Endodermal cell (in vitro differentiated cells): ENCODE data around the gene RPL10A. TPM values are rescaled to one million over a fixed set of nuclear protein-coding genes. Genes with fewer than 3 reads are reported as not detected.

Source experiments
- DNase-seq: peaks from one replicate; pipeline ENCODE4 v3.0.0-alpha.2; 2017
- H3K27ac ChIP-seq: 2 replicates; pipeline ENCODE4 v1.5.1; 2013; ENCODE audit warnings: mild to moderate bottlenecking, low read depth, low read length, moderate library complexity
- H3K27me3 ChIP-seq: 2 replicates; pipeline ENCODE4 v1.6.1; 2013; ENCODE audit warnings: mild to moderate bottlenecking, low read length, moderate library complexity; ENCODE audit not compliant: insufficient read depth, control insufficient read depth, poor library complexity, severe bottlenecking
- H3K36me3 ChIP-seq: 2 replicates; pipeline ENCODE4 v1.7.0; 2013; ENCODE audit warnings: mild to moderate bottlenecking, low read length, moderate library complexity; ENCODE audit not compliant: control insufficient read depth, insufficient read depth
- H3K4me1 ChIP-seq: one replicate; pipeline ENCODE4 v1.7.0; 2013; ENCODE audit warnings: low read length; ENCODE audit not compliant: control insufficient read depth, insufficient read depth
- H3K4me3 ChIP-seq: 2 replicates; pipeline ENCODE4 v1.5.1; 2013; ENCODE audit warnings: mild to moderate bottlenecking, low read length, moderate library complexity
- H3K9ac ChIP-seq: 2 replicates; pipeline ENCODE4 v1.6.1; 2013; ENCODE audit warnings: mild to moderate bottlenecking, low read length, moderate library complexity; ENCODE audit not compliant: poor library complexity, severe bottlenecking; ENCODE audit errors: extremely low read depth
- H3K9me3 ChIP-seq: 2 replicates; pipeline ENCODE4 v1.6.1; 2013; ENCODE audit warnings: mild to moderate bottlenecking, low read length, moderate library complexity; ENCODE audit not compliant: control insufficient read depth
- H3K27ac Mint-ChIP-seq: 2 replicates; pipeline ENCODE4 v1.8.0; 2020; ENCODE audit warnings: mixed read lengths
- H3K27me3 Mint-ChIP-seq: 2 replicates; pipeline ENCODE4 v1.8.0; 2021; ENCODE audit warnings: mild to moderate bottlenecking, mixed read lengths; ENCODE audit not compliant: insufficient read depth
- H3K36me3 Mint-ChIP-seq: 2 replicates; pipeline ENCODE4 v1.8.0; 2020; ENCODE audit warnings: low read depth, mixed read lengths
- H3K4me1 Mint-ChIP-seq: 2 replicates; pipeline ENCODE4 v1.8.0; 2020; ENCODE audit warnings: mixed read lengths
- H3K4me3 Mint-ChIP-seq: 2 replicates; pipeline ENCODE4 v1.8.0; 2020; ENCODE audit warnings: mild to moderate bottlenecking, moderate library complexity, mixed read lengths
- H3K9me3 Mint-ChIP-seq: 2 replicates; pipeline ENCODE4 v1.8.0; 2020; ENCODE audit warnings: mild to moderate bottlenecking, mixed read lengths
- WGBS, 2 experiments: methylation state at CpG; one replicate each; pipeline versions ENCODE4 v1.1.5 to v1.1.7; 2013; ENCODE audit warnings: missing lambda C conversion rate in 2 of 2, mixed read lengths in 1 of 2; ENCODE audit not compliant: insufficient coverage in 1 of 2, insufficient read length in 1 of 2; 5-methylcytosine and 5-hydroxymethylcytosine counted together
- microRNA-seq: library from miRNA; unstranded; fragments of <30 nt; microRNA quantifications from one replicate; pipeline ENCODE4 v1.2.0, GENCODE V29; 2020; ENCODE audit warnings: borderline microRNAs expressed
- total RNA-seq, 2 donors: library from RNA; stranded (reverse); fragmentation: NEBNext Ultra II Directional in 1 of 2; extraction: Animal tissue kit (Norgen Biotek cat#: 25700) in 1 of 2; gene quantifications; 2 replicates in 1 of 2; 3 replicates in 1 of 2; pipeline ENCODE4 v1.2.1, GENCODE V29; 2021
- TF ChIP-seq, protein P1 (sequence below): fragments of 200-600 bp; sonication (generic); conservative IDR thresholded peaks from 2 replicates; pipeline ENCODE4 v1.5.0; 2021; ENCODE audit warnings: antibody characterized with exemption, mild to moderate bottlenecking

RPL10A gene
- total RNA-seq, 2 donors from 2014 or later, result 1,411 to 1,652 TPM

DNA sequence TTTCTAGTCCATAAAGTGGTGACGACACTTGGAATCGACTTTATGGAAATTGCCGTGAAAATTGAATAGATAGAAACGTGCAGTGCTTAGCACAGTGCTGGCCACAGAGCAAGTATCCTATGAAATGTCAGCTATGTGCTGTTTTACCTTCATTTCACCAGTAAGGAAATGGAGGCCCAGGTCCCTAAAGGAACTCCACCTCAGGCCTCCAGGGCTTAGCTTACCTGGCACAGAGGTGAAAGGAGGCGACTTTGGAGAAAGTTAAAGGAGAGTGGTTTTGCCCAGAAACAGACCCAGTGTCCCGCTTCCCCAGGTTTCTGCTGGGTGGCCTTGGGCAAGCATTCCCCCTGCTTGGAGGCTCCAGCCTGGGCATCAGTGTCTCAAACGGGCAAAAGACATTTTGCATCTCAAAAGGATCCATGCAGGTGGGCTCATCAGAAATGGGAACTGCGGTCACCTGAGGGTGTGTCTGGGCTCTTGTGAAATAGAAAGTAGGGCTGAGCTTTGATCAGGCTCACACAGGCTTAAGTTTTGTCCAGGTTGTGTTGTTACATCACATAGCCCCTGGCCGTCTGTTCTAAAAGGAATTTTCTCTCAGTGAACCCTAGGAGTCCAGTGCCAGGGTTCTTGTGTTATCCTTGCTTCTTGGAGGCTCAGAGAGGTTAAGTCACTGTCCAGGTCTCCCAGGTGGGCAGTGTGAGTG is 51.3 kb downstream of the RPL10A start:
- H3K9me3 Mint-ChIP-seq, result no peaks in the 10 kb centered on the region
- TF ChIP-seq, protein P1, sequence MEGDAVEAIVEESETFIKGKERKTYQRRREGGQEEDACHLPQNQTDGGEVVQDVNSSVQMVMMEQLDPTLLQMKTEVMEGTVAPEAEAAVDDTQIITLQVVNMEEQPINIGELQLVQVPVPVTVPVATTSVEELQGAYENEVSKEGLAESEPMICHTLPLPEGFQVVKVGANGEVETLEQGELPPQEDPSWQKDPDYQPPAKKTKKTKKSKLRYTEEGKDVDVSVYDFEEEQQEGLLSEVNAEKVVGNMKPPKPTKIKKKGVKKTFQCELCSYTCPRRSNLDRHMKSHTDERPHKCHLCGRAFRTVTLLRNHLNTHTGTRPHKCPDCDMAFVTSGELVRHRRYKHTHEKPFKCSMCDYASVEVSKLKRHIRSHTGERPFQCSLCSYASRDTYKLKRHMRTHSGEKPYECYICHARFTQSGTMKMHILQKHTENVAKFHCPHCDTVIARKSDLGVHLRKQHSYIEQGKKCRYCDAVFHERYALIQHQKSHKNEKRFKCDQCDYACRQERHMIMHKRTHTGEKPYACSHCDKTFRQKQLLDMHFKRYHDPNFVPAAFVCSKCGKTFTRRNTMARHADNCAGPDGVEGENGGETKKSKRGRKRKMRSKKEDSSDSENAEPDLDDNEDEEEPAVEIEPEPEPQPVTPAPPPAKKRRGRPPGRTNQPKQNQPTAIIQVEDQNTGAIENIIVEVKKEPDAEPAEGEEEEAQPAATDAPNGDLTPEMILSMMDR, result no peak
- Histone ChIP-seq H3K27ac (no peak overlapping the region), H3K36me3 (no peaks in the 10 kb centered on the region), H3K27me3 (no peaks in the 10 kb centered on the region), H3K9ac (no peak overlapping the region), H3K4me1 (no peaks in the 10 kb centered on the region), H3K4me3 (no peak overlapping the region), H3K9me3 (no peaks in the 10 kb centered on the region)
- H3K27me3 Mint-ChIP-seq, result peaks cover 2% of the 10 kb centered on the region
- H3K4me1 Mint-ChIP-seq, result peaks cover 2% of the 10 kb centered on the region
- DNase-seq, result no peak
- no peak overlapping the region for H3K27ac Mint-ChIP-seq
- 88 to 97% methylated on average over 6 to 9 of the region's 9 CpGs for WGBS, 2 experiments
- no peaks in the 10 kb centered on the region for H3K36me3 Mint-ChIP-seq
- no peak overlapping the region for H3K4me3 Mint-ChIP-seq

Small RNA genes lying within 50 kb of the gene (microRNA-seq; reads per million reads assigned to microRNA genes)
- gene MIR7111, result not detected

Other genes starting within 250 kb of the RPL10A start
- 10 to 100 TPM; 39.0 to 42.9 TPM for gene ZNF76, start 208.7 kb upstream of the RPL10A start, total RNA-seq
- 1 to 10 TPM; 6.3 to 6.8 TPM for gene DEF6, start 170.6 kb upstream of the RPL10A start, total RNA-seq
- 10 to 100 TPM; 10.9 to 11.5 TPM for gene PPARD, start 125.8 kb upstream of the RPL10A start, total RNA-seq
- gene FANCE, start 16.1 kb upstream of the RPL10A start, total RNA-seq, result 10 to 100 TPM; 13.5 to 16.4 TPM
- gene TEAD3, start 28.7 kb downstream of the RPL10A start, total RNA-seq, result 10 to 100 TPM; 22.7 to 29.2 TPM
- gene TULP1, start 44.5 kb downstream of the RPL10A start, total RNA-seq, result 1 to 10 TPM in 1 of 2 donors, under 1 TPM in 1; 0.29 to 4.0 TPM
- gene FKBP5, start 220.5 kb downstream of the RPL10A start, total RNA-seq, result 10 to 100 TPM; 27.0 to 53.3 TPM